HepG2 (cell line): Measurements from ENCODE around the gene COBL. TPM values are rescaled to one million over a fixed set of nuclear protein-coding genes. Genes with fewer than 3 reads are reported as not detected.

ENCODE experiments used
- ATF4 ChIP-seq, 2 experiments: fragments of 450-650 bp in 1 of 2; sonication (generic) in 1 of 2; formaldehyde crosslinking; IDR thresholded peaks; 2 replicates each; pipeline versions ENCODE4 v1.5.0 to v1.8.0; 2020 to 2022; ENCODE audit warnings: mild to moderate bottlenecking in 1 of 2, missing genetic modification reagents in 1 of 2
- CCDC6 ChIP-seq: sonication (generic); formaldehyde crosslinking; IDR thresholded peaks from 2 replicates; pipeline ENCODE4 v1.8.1; 2022; ENCODE audit warnings: mild to moderate bottlenecking, missing genetic modification reagents, moderate library complexity
- GATAD1 ChIP-seq: IDR thresholded peaks from 2 replicates; pipeline ENCODE4 v1.6.1; 2016; ENCODE audit warnings: missing genetic modification reagents, missing compliant biosample characterization
- GTF2F1 ChIP-seq: fragments of 150-350 bp; IDR thresholded peaks from 2 replicates; pipeline ENCODE4 v1.6.1; 2014; ENCODE audit warnings: low read length
- HHEX ChIP-seq: IDR thresholded peaks from 2 replicates; pipeline ENCODE4 v1.6.1; 2016; ENCODE audit warnings: control low read depth
- HNF1A ChIP-seq, 2 experiments: sonication (generic) in 1 of 2; formaldehyde crosslinking in 1 of 2; IDR thresholded peaks; 2 replicates each; pipeline versions ENCODE4 v1.4.0 to v1.6.1; 2016 to 2020; ENCODE audit warnings: borderline replicate concordance in 1 of 2, low read depth in 1 of 2, mild to moderate bottlenecking in 1 of 2, missing genetic modification reagents in 1 of 2
- POLR2AphosphoS2 ChIP-seq: IDR thresholded peaks from 2 replicates; pipeline ENCODE4 v1.6.1; 2011; ENCODE audit warnings: low read depth, low read length, improper control_type of control experiment
- TBP ChIP-seq: sonication (generic); formaldehyde crosslinking; IDR thresholded peaks from 2 replicates; pipeline ENCODE4 v1.5.0; 2020; ENCODE audit warnings: missing genetic modification reagents
- TCF12 ChIP-seq, 2 experiments: fragments of 450-650 bp in 1 of 2; sonication (generic) in 1 of 2; formaldehyde crosslinking in 1 of 2; IDR thresholded peaks; 2 replicates each; pipeline versions ENCODE4 v1.6.1 to v1.8.0; 2017 to 2022; ENCODE audit warnings: antibody characterized with exemption in 1 of 2, mild to moderate bottlenecking in 1 of 2, missing genetic modification reagents in 1 of 2, moderate library complexity in 1 of 2
- TOPORS ChIP-seq: sonication (generic); formaldehyde crosslinking; IDR thresholded peaks from 2 replicates; pipeline ENCODE4 v1.8.0; 2023; ENCODE audit warnings: mild to moderate bottlenecking, missing genetic modification reagents
- ZC3H4 ChIP-seq: sonication (generic); formaldehyde crosslinking; IDR thresholded peaks from 2 replicates; pipeline ENCODE4 v1.4.0; 2020; ENCODE audit warnings: missing genetic modification reagents, borderline replicate concordance
- ZFP91 ChIP-seq: sonication (generic); formaldehyde crosslinking; IDR thresholded peaks from 2 replicates; pipeline ENCODE4 v1.9.0; 2022; ENCODE audit warnings: missing genetic modification reagents, mild to moderate bottlenecking, borderline replicate concordance
- ZNF224 ChIP-seq: sonication (generic); formaldehyde crosslinking; IDR thresholded peaks from 2 replicates; pipeline ENCODE4 v1.5.0; 2020; ENCODE audit warnings: mild to moderate bottlenecking, missing genetic modification reagents
- ZNF251 ChIP-seq: sonication (generic); formaldehyde crosslinking; IDR thresholded peaks from 2 replicates; pipeline ENCODE4 v1.9.0; 2021; ENCODE audit warnings: mild to moderate bottlenecking, missing genetic modification reagents
- ZNF253 ChIP-seq: sonication (generic); formaldehyde crosslinking; IDR thresholded peaks from 2 replicates; pipeline ENCODE4 v1.8.0; 2022; ENCODE audit warnings: mild to moderate bottlenecking, missing genetic modification reagents, borderline replicate concordance
- ZNF546 ChIP-seq: sonication (generic); formaldehyde crosslinking; conservative IDR thresholded peaks from 2 replicates; pipeline ENCODE4 v1.8.1; 2023; ENCODE audit warnings: mild to moderate bottlenecking, missing genetic modification reagents
- ZNF615 ChIP-seq: sonication (generic); formaldehyde crosslinking; IDR thresholded peaks from 2 replicates; pipeline ENCODE4 v1.5.0; 2020; ENCODE audit warnings: mild to moderate bottlenecking, missing genetic modification reagents, borderline replicate concordance
- ZNF710 ChIP-seq: sonication (generic); formaldehyde crosslinking; IDR thresholded peaks from 2 replicates; pipeline ENCODE4 v1.5.0; 2020; ENCODE audit warnings: mild to moderate bottlenecking, missing genetic modification reagents, borderline replicate concordance
- ZNF780A ChIP-seq: sonication (generic); formaldehyde crosslinking; IDR thresholded peaks from 2 replicates; pipeline ENCODE4 v1.8.0; 2022; ENCODE audit warnings: mild to moderate bottlenecking, missing genetic modification reagents, moderate library complexity
- ZNF790 ChIP-seq: sonication (generic); formaldehyde crosslinking; IDR thresholded peaks from 2 replicates; pipeline ENCODE4 v1.8.0; 2022; ENCODE audit warnings: missing genetic modification reagents, mild to moderate bottlenecking, borderline replicate concordance
- polyA plus RNA-seq, 8 experiments: library from polyadenylated mRNA; depleted of rRNA in 3 of 8; stranded (reverse) in 7 of 8; unstranded in 1 of 8; fragments of >200 nt; fragmentation: Illumina TruSeq in 4 of 8; extraction: Trizol in 4 of 8; gene quantifications; 2 replicates each; pipeline versions ENCODE4 v1.2.1 to v1.2.3, GENCODE V29; 2011 to 2016; ENCODE audit warnings: low read depth in 4 of 8, missing spikeins in 1 of 8, mixed read lengths in 1 of 8; ENCODE audit not compliant: insufficient read depth in 1 of 8
- total RNA-seq, 5 experiments: library from RNA; depleted of rRNA; stranded (reverse); fragments of >200 nt; fragmentation: Illumina TruSeq; extraction: Trizol; gene quantifications; 2 replicates each; pipeline ENCODE4 v1.2.3, GENCODE V29; 2016; ENCODE audit warnings: low read depth in 1 of 5

Gene COBL
- total and polyA plus RNA-seq, 2 of the 13 experiments (the other 11 are each of a cell fraction or from before 2014, with no cell fraction given): 3.8 to 4.9 TPM

GRCh38 chr7:51265066-51265907 is 51.3 kb downstream of the COBL start (continued):
- no peak for TF ChIP-seq ATF4 (CRISPR knock-in tag; IDR thresholded peaks at IDR 0.05)
- peak; percentile 30; the same call in 1 of the 2 replicates for TF ChIP-seq GATAD1 (CRISPR knock-in tag)
- TF ChIP-seq HHEX (CRISPR knock-in tag): no peak
- TF ChIP-seq ZNF253 (CRISPR knock-in tag): no peak
- no peak for TF ChIP-seq HNF1A (IDR thresholded peaks at IDR 0.05; ENCODE audit: low read depth)
- no peak for TF ChIP-seq HNF1A (CRISPR knock-in tag; IDR thresholded peaks at IDR 0.05; ENCODE audit: borderline replicate concordance)
- TF ChIP-seq POLR2AphosphoS2: no peak
- TF ChIP-seq GTF2F1: no peak
- no peak for TF ChIP-seq CCDC6 (CRISPR knock-in tag)
- TF ChIP-seq ZNF780A (CRISPR knock-in tag): no peak
- no peak for TF ChIP-seq TBP (CRISPR knock-in tag)
- TF ChIP-seq ZNF790 (CRISPR knock-in tag): no peak
- peak; percentile 38; the same call in 1 of the 2 replicates for TF ChIP-seq ZFP91 (CRISPR knock-in tag)
- no peak for TF ChIP-seq TCF12 (IDR thresholded peaks at IDR 0.05)
- TF ChIP-seq TCF12 (CRISPR knock-in tag; IDR thresholded peaks at IDR 0.05): no peak
- no peak for TF ChIP-seq ZC3H4 (CRISPR knock-in tag)
- no peak for TF ChIP-seq ZNF251 (CRISPR knock-in tag)
- no peak for TF ChIP-seq TOPORS (CRISPR knock-in tag)
- no peak for TF ChIP-seq ZNF710 (CRISPR knock-in tag)
- TF ChIP-seq ZNF546: no peak
- TF ChIP-seq ZNF615: no peak
- TF ChIP-seq ZNF224 (CRISPR knock-in tag): no peak
